ENCODE results near the gene APOA4.
A peak's percentile ranks its signal among the peaks of the same experiment; 100 is the strongest.
"Not testable (repeated sequence)": the region's sequence is repeated elsewhere in the genome, so short reads cannot be mapped to it uniquely, and the experiment has no call there.

The APOA4 gene

GRCh38 chr11:116847612-116848011 is 24.5 kb upstream of the APOA4 start:
- DNase-seq (ENCODE audit: low read depth) = no peak

GRCh38 chr11:116844722-116845121 is 21.6 kb upstream of the APOA4 start:
- no peak for DNase-seq (ENCODE audit: low read depth)

GRCh38 chr11:116843661-116844060 is 20.6 kb upstream of the APOA4 start:
- no peak for DNase-seq (ENCODE audit: low read depth)

- DNase-seq (ENCODE audit: low read depth) = no peak
Measured at GRCh38 chr11:116842909-116843308, 19.8 kb upstream of the APOA4 start.

GRCh38 chr11:116842117-116842516 is 19.0 kb upstream of the APOA4 start:
- no peak for DNase-seq (ENCODE audit: low read depth)

- DNase-seq (ENCODE audit: low read depth) = no peak
Measured at GRCh38 chr11:116840746-116841296, 17.7 kb upstream of the APOA4 start.

- DNase-seq (ENCODE audit: low read depth) = no peak
Measured at GRCh38 chr11:116840224-116840745, 17.2 kb upstream of the APOA4 start.

- no peak for DNase-seq (ENCODE audit: low read depth)
Measured at GRCh38 chr11:116838321-116839084, 15.4 kb upstream of the APOA4 start.

- DNase-seq (ENCODE audit: low read depth) = no peak
Measured at GRCh38 chr11:116837231-116838091, 14.4 kb upstream of the APOA4 start, which contains the start of gene APOA1. APOA1 (minus strand) TSS chr11:116837622; CDS start chr11:116837387, 235 bp downstream.

- DNase-seq (ENCODE audit: low read depth) = no peak
Measured at GRCh38 chr11:116836632-116836991, 13.5 kb upstream of the APOA4 start.

GRCh38 chr11:116835791-116836631 is 12.9 kb upstream of the APOA4 start:
- DNase-seq (ENCODE audit: low read depth) = peak; percentile 90

GRCh38 chr11:116835042-116835772 is 12.1 kb upstream of the APOA4 start:
- DNase-seq (ENCODE audit: low read depth) = peak; percentile 58

- not testable (repeated sequence) for DNase-seq (ENCODE audit: low read depth)
Measured at GRCh38 chr11:116834535-116835041, 11.5 kb upstream of the APOA4 start.

- DNase-seq (ENCODE audit: low read depth) = no peak
Measured at GRCh38 chr11:116833816-116834534, 10.9 kb upstream of the APOA4 start.

- DNase-seq (ENCODE audit: low read depth) = no peak
Measured at GRCh38 chr11:116833491-116833815, 10.3 kb upstream of the APOA4 start.

GRCh38 chr11:116832350-116833290 is 9.5 kb upstream of the APOA4 start:
- DNase-seq (ENCODE audit: low read depth) = no peak

GRCh38 chr11:116831790-116832349 is 8.8 kb upstream of the APOA4 start:
- DNase-seq (ENCODE audit: low read depth) = no peak

- no peak for DNase-seq (ENCODE audit: low read depth)
Measured at GRCh38 chr11:116830184-116830912, 7.2 kb upstream of the APOA4 start.
